ENCODE data around the gene PBX4.
A peak's percentile ranks its signal among the peaks of the same experiment; 100 is the strongest.
"Not testable (repeated sequence)": the region's sequence is repeated elsewhere in the genome, so short reads cannot be mapped to it uniquely, and the experiment has no call there.

The PBX4 gene

GRCh38 chr19:19626516-19627472 is 8.3 kb upstream of the PBX4 start:
- DNase-seq, result no peak

- DNase-seq, result no peak
These were observed 5.6 kb upstream of the PBX4 start for GRCh38 chr19:19624032-19624570.

- no peak for DNase-seq
These were observed 4.9 kb upstream of the PBX4 start for GRCh38 chr19:19623383-19623782.

- no peak for DNase-seq
These were observed 1.3 kb upstream of the PBX4 start for GRCh38 chr19:19619849-19620210.

- DNase-seq, result no peak
These were observed 828 bp upstream of the PBX4 start for GRCh38 chr19:19619181-19619848.

GRCh38 chr19:19615086-19615485 is 3.4 kb downstream of the PBX4 start:
- no peak for DNase-seq

GRCh38 chr19:19613506-19613905 is 5.0 kb downstream of the PBX4 start:
- DNase-seq, result no peak

- DNase-seq, result no peak
These were observed 7.9 kb downstream of the PBX4 start for GRCh38 chr19:19610376-19611202.

- not testable (repeated sequence) for DNase-seq
These were observed 11.8 kb downstream of the PBX4 start for GRCh38 chr19:19606686-19607085.

GRCh38 chr19:19606021-19606420 is 12.5 kb downstream of the PBX4 start:
- no peak for DNase-seq

GRCh38 chr19:19602713-19603324 is 15.7 kb downstream of the PBX4 start:
- DNase-seq, result no peak

GRCh38 chr19:19602136-19602712 is 16.3 kb downstream of the PBX4 start:
- DNase-seq, result peak; percentile 16

GRCh38 chr19:19600793-19601330 is 17.6 kb downstream of the PBX4 start:
- DNase-seq, result no peak

GRCh38 chr19:19598728-19599451 is 19.6 kb downstream of the PBX4 start:
- peak; percentile 33 for DNase-seq

GRCh38 chr19:19597809-19598306 is 20.6 kb downstream of the PBX4 start:
- peak; percentile 31 for DNase-seq

- DNase-seq, result no peak
These were observed 23.3 kb downstream of the PBX4 start for GRCh38 chr19:19595171-19595701.

- no peak for DNase-seq
These were observed 24.1 kb downstream of the PBX4 start for GRCh38 chr19:19594381-19594780.

- no peak for DNase-seq
These were observed 25.8 kb downstream of the PBX4 start for GRCh38 chr19:19592690-19593089.

- DNase-seq, result no peak
These were observed 27.2 kb downstream of the PBX4 start for GRCh38 chr19:19591133-19591825.

GRCh38 chr19:19588546-19588945 is 29.9 kb downstream of the PBX4 start:
- DNase-seq, result no peak
